ENCODE results near the gene PKD1L1. TPM values are rescaled to one million over a fixed set of nuclear protein-coding genes. Genes with fewer than 3 reads are reported as not detected.
"Not testable (repeated sequence)": the region's sequence is repeated elsewhere in the genome, so short reads cannot be mapped to it uniquely, and the experiment has no call there.

PKD1L1 gene
- total RNA-seq, 1 experiment from 2014 or later: 0.24 TPM

DNA sequence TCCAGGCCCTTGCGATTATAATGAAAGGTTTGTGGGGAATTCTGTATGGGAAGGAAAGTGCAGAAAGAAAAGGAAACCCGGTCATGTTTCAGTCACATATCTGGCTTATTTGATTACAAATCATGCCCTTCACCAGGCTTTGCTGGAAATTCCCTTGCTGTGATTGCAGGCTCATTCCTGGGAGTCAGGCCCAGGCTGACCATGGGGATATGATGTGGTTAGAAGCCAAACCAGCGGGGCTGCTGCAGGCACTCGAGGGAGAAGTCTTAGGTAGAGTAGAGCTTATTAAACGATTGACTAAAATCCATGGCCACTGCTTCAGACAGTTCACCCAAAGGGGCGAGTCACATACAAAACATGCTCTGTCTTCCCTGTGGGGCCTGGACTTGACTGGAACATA lies 16.2 kb downstream of the PKD1L1 start:
- Mint-ChIP-seq H3K27ac (ENCODE audit: unreplicated experiment) (no peak overlapping the region), H3K36me3 (ENCODE audit: insufficient read depth, unreplicated experiment) (no peaks in the 10 kb centered on the region), H3K4me1 (ENCODE audit: low read depth, unreplicated experiment) (no peaks in the 10 kb centered on the region), H3K4me3 (ENCODE audit: low read depth, unreplicated experiment) (no peak overlapping the region), H3K27me3 (ENCODE audit: unreplicated experiment) (no peaks in the 10 kb centered on the region), H3K9me3 (ENCODE audit: low read depth, unreplicated experiment) (no peaks in the 10 kb centered on the region)
- intact Hi-C loops (cut with micrococcal nuclease; ENCODE audit: unreplicated experiment): no loop called here
- no TSS peak for BruUV-seq (replicated peaks)
- TF ChIP-seq, protein P1, sequence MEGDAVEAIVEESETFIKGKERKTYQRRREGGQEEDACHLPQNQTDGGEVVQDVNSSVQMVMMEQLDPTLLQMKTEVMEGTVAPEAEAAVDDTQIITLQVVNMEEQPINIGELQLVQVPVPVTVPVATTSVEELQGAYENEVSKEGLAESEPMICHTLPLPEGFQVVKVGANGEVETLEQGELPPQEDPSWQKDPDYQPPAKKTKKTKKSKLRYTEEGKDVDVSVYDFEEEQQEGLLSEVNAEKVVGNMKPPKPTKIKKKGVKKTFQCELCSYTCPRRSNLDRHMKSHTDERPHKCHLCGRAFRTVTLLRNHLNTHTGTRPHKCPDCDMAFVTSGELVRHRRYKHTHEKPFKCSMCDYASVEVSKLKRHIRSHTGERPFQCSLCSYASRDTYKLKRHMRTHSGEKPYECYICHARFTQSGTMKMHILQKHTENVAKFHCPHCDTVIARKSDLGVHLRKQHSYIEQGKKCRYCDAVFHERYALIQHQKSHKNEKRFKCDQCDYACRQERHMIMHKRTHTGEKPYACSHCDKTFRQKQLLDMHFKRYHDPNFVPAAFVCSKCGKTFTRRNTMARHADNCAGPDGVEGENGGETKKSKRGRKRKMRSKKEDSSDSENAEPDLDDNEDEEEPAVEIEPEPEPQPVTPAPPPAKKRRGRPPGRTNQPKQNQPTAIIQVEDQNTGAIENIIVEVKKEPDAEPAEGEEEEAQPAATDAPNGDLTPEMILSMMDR (IDR thresholded peaks at IDR 0.05; ENCODE audit: unreplicated experiment): no peak
- DNase-seq: no peak
- CTCF ChIA-PET: interaction anchor here (0.6 kb wide), 1 partner anchor 34 kb away, joined by 4 read pairs; no protein-coding TSS in a partner anchor

DNA sequence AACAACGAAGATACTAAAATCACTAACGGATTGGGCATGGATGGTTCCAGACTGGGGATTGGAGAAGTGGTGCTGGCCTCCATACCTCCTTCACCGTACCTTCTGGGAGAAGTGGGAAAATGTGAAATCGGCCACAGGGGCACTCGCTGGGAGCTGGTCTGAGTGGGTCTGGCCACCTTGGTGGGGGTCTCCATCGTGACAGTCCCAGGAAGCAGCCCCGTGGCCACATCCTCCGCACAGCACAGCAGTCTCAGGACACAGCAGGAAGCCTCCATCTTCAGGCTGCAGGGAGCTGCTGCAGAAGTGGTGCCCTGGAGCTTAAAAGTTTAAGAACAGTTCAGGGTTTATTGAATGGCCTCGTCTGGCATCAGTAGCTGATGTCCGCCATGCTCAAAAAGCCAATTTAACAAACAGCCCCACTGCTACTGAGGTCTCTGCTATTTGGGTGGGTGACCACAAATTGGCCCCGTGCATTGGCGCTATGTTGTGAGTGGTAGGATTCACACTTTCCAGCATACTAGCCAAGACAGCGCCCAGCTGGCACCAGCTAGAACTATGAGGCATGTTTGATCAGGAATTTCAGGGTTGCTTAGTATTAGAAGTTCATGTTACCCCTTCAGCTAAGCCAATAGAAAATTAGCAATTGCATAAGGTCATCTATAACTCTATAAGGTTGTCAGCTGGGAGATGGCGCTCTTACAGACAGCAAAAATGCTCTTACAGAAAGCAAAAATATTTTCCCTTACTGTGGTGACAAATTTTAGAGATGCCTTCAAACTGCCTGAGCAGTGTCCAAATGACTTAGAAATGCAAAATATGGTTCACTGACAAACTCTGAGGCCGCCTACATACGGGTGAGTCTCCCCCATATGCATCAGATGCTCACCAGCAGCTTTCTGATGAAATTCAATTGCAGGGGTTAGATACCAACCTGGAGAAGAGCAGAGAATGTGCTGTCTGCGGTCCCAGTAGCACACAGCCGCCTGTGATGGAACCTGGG lies 17.0 kb downstream of the PKD1L1 start:
- intact Hi-C loops (cut with micrococcal nuclease; ENCODE audit: unreplicated experiment): no loop called here
- Mint-ChIP-seq H3K27ac (ENCODE audit: unreplicated experiment) (no peak overlapping the region), H3K4me3 (ENCODE audit: low read depth, unreplicated experiment) (no peak overlapping the region), H3K9me3 (ENCODE audit: low read depth, unreplicated experiment) (no peaks in the 10 kb centered on the region), H3K4me1 (ENCODE audit: low read depth, unreplicated experiment) (no peaks in the 10 kb centered on the region), H3K36me3 (ENCODE audit: insufficient read depth, unreplicated experiment) (no peaks in the 10 kb centered on the region), H3K27me3 (ENCODE audit: unreplicated experiment) (no peaks in the 10 kb centered on the region)
- no TSS peak for BruUV-seq (replicated peaks)
- TF ChIP-seq, protein P1 (IDR thresholded peaks at IDR 0.05; ENCODE audit: unreplicated experiment): no peak
- CTCF ChIA-PET: interaction anchor here (0.6 to 0.9 kb wide), 2 partner anchors 14 to 1512 kb away, joined by 3 read pairs; no protein-coding TSS in a partner anchor
- DNase-seq: no peak

DNA sequence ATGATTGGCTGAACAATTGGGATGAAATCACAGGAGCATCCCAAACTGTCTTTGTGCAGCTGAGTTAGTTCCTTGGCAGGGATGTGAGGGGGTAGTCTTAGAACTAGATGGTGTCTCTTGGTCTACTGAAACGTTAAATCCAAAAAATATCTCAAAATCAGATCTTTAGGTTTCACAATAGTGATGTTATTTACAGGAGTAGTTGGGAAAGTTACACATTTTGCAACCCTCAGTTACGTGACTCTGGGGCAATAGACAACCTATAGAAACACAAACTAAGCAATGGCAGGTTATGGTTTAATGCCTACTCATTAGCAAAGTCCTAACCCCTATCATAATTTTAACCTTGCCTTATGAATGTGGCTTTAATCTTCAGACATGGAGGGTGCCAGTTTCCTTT lies 24.0 kb downstream of the PKD1L1 start:
- H3K4me1 Mint-ChIP-seq (ENCODE audit: low read depth, unreplicated experiment): no peaks in the 10 kb centered on the region
- no peak overlapping the region for H3K4me3 Mint-ChIP-seq (ENCODE audit: low read depth, unreplicated experiment)
- CTCF ChIA-PET: no interaction called here
- TF ChIP-seq, protein P1 (IDR thresholded peaks at IDR 0.05; ENCODE audit: unreplicated experiment): no peak
- no peak overlapping the region for H3K27ac Mint-ChIP-seq (ENCODE audit: unreplicated experiment)
- DNase-seq: no peak
- peaks cover 18% of the 10 kb centered on the region for H3K27me3 Mint-ChIP-seq (ENCODE audit: unreplicated experiment)
- no peaks in the 10 kb centered on the region for H3K9me3 Mint-ChIP-seq (ENCODE audit: low read depth, unreplicated experiment)
- H3K36me3 Mint-ChIP-seq (ENCODE audit: insufficient read depth, unreplicated experiment): no peaks in the 10 kb centered on the region
- no TSS peak for BruUV-seq (replicated peaks)
- intact Hi-C loops (cut with micrococcal nuclease; ENCODE audit: unreplicated experiment): no loop called here

DNA sequence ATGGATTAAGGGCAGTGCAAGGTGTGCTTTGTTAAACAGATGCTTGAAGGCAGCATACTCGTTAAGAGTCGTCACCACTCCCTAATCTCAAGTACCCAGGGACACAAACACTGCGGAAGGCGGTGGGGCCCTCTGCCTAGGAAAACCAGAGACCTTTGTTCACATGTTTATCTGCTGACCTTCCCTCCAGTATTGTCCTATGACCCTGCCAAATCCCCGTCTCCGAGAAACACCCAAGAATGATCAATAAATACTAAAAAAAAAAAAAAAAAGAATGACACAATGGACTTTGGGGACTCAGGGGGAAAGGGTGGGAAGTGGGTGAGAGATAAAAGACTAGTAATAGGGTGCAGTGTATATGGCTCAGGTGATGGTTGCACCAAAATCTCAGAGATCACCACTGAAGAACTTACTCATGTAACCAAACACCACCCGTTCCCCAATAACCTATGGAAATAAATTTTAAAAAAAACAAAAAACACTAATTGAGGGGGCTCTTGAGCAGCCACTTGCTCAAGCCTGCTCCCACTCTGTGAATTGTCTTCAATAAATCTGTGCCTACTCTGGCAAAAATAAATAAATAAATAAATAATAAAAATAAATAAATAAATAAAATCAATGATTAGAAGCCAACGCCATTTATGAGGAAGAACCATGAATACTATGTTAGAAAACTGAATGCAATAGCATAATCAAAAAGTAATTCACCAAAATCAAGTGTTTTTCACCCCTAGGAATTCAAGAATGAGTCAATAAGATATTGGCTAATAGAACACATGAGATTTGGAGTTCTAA lies 25.0 kb downstream of the PKD1L1 start:
- CTCF ChIA-PET; intact Hi-C loops (cut with micrococcal nuclease; ENCODE audit: unreplicated experiment); H3K4me1 Mint-ChIP-seq (ENCODE audit: low read depth, unreplicated experiment); H3K36me3 Mint-ChIP-seq (ENCODE audit: insufficient read depth, unreplicated experiment); H3K9me3 Mint-ChIP-seq (ENCODE audit: low read depth, unreplicated experiment); H3K4me3 Mint-ChIP-seq (ENCODE audit: low read depth, unreplicated experiment); BruUV-seq (replicated peaks); DNase-seq; H3K27ac Mint-ChIP-seq (ENCODE audit: unreplicated experiment): not testable (repeated sequence)
- peaks cover 26% of the 10 kb centered on the region for H3K27me3 Mint-ChIP-seq (ENCODE audit: unreplicated experiment)

DNA sequence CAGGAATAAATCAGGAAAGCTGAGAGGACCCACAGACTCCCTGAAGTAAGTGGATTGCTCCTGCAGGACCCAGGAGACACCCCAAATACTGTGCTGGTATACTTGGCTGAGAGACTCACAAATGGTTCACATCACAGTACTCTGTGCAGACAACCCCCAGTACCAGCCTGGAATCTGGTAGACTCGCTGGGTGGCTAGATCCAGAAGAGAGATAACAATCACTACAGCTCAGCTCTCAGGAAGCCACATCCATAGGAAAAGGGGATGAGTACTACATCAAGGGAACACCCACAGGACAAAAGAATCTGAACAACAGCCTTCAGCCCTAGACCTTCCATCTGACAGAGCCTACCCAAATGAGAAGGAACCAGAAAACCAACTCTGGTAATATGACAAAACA lies 31.8 kb downstream of the PKD1L1 start:
- not testable (repeated sequence) for DNase-seq
- H3K27me3 Mint-ChIP-seq (ENCODE audit: unreplicated experiment): peaks cover 83% of the 10 kb centered on the region

More for the DNA sequence above, 31.8 kb downstream of the PKD1L1 start:
- H3K36me3 Mint-ChIP-seq (ENCODE audit: insufficient read depth, unreplicated experiment); H3K4me3 Mint-ChIP-seq (ENCODE audit: low read depth, unreplicated experiment); H3K9me3 Mint-ChIP-seq (ENCODE audit: low read depth, unreplicated experiment); BruUV-seq (replicated peaks); CTCF ChIA-PET; H3K27ac Mint-ChIP-seq (ENCODE audit: unreplicated experiment); H3K4me1 Mint-ChIP-seq (ENCODE audit: low read depth, unreplicated experiment); intact Hi-C loops (cut with micrococcal nuclease; ENCODE audit: unreplicated experiment): not testable (repeated sequence)

All from Calu3 (cell line).